Measurements from ENCODE around the gene SLC8B1.

GRCh38 chr12:113333877-113334785 lies 778 bp downstream of the SLC8B1 start:
- TF ChIP-seq POLR2A (IDR thresholded peaks at IDR 0.05; ENCODE audit: low read length) (no peak), GATA1 (IDR thresholded peaks at IDR 0.05; ENCODE audit: low read depth, low read length) (no peak)
